Activated CD4-positive, alpha-beta T cell treated with anti-CD3 and anti-CD28 coated beads, Interleukin-2, amount 10 ng/mL, durations not matched to agents 7 days and 5 days (primary cell): ENCODE measurements around the gene FGF9. TPM values are rescaled to one million over a fixed set of nuclear protein-coding genes. Genes with fewer than 3 reads are reported as not detected.

Experiments used
- CTCF ChIA-PET: fragments of 350-600 bp; sonication (Branson Sonifier 250); formaldehyde crosslinking; loops from one replicate; lab custom pipeline; 2021; ENCODE audit warnings: antibody characterized with exemption; lab: Charles Lee
- POLR2A ChIA-PET: fragments of 350-600 bp; sonication (Branson Sonifier 250); formaldehyde crosslinking; loops from one replicate; lab custom pipeline; 2021; ENCODE audit warnings: antibody characterized with exemption; lab: Charles Lee
- DNase-seq: peaks from one replicate; pipeline ENCODE4 v3.0.0-alpha.2; 2020
- H3K27ac Mint-ChIP-seq: one replicate; pipeline ENCODE4 v1.8.0; 2021; ENCODE audit warnings: mild to moderate bottlenecking, moderate library complexity, mixed read lengths
- H3K27me3 Mint-ChIP-seq: one replicate; pipeline ENCODE4 v1.8.0; 2021; ENCODE audit warnings: mixed read lengths
- H3K36me3 Mint-ChIP-seq: one replicate; pipeline ENCODE4 v1.8.0; 2021; ENCODE audit warnings: low read depth, mixed read lengths
- H3K4me1 Mint-ChIP-seq: one replicate; pipeline ENCODE4 v1.8.0; 2021; ENCODE audit warnings: mixed read lengths
- H3K4me3 Mint-ChIP-seq: one replicate; pipeline ENCODE4 v1.8.0; 2021; ENCODE audit warnings: mild to moderate bottlenecking, moderate library complexity, mixed read lengths
- H3K9me3 Mint-ChIP-seq: one replicate; pipeline ENCODE4 v1.8.0; 2021; ENCODE audit warnings: mixed read lengths
- total RNA-seq, 2 experiments: library from RNA; stranded (reverse); gene quantifications; one replicate each; pipeline ENCODE4 v1.2.3, GENCODE V29; 2021

Gene FGF9
- total RNA-seq, 2 experiments from 2014 or later = 0.04 TPM; not detected in 1

DNA sequence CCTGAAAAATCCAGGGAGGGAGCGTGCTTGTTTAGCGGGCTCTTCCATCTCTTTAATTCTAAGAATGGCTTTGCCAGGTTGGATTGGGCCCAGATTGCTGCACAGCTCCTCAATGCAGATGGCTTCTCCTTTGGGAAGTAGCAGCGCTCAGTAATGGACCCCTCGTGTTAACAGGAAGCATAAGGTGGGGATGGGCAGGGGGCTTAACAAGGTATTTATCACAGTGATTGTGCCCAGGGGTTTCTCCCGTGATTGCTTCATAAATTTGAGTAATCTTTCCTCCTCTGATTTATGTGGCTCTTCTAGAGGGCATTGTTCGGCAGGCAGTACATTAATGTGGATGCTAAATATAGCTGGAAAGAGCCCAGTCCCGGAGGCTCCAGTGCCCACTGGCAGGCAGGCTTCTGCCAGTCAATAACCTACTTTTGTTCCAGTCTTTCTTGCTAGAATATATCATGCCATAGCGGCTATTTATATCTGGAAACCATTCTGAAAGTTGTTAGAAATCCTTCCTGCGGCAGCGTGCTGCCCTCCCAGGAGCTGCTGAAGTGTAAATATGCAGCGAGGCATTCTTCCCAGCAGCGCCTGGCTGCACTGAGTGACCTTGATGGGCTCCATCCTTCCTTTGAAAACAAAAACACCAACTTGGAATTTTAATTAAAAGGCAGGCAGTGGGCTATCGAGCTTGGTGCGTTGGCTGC is 65.0 kb downstream of the FGF9 start:
- H3K36me3 Mint-ChIP-seq = no peaks in the 10 kb centered on the region
- CTCF ChIA-PET = interaction anchor here (0.6 kb wide), 1 partner anchor 68 kb away, joined by 3 read pairs; no protein-coding TSS in a partner anchor

GRCh38 chr13:21736926-21737325 is 66.1 kb downstream of the FGF9 start:
- CTCF ChIA-PET = no interaction called here
- Mint-ChIP-seq H3K9me3 (no peaks in the 10 kb centered on the region), H3K36me3 (no peaks in the 10 kb centered on the region)

More for the DNA sequence above, 65.0 kb downstream of the FGF9 start:
- Mint-ChIP-seq H3K27me3 (peaks cover 3% of the 10 kb centered on the region), H3K4me3 (no peak overlapping the region), H3K27ac (no peak overlapping the region), H3K9me3 (no peaks in the 10 kb centered on the region), H3K4me1 (no peaks in the 10 kb centered on the region)
- POLR2A ChIA-PET = no interaction called here
- DNase-seq = no peak

DNA sequence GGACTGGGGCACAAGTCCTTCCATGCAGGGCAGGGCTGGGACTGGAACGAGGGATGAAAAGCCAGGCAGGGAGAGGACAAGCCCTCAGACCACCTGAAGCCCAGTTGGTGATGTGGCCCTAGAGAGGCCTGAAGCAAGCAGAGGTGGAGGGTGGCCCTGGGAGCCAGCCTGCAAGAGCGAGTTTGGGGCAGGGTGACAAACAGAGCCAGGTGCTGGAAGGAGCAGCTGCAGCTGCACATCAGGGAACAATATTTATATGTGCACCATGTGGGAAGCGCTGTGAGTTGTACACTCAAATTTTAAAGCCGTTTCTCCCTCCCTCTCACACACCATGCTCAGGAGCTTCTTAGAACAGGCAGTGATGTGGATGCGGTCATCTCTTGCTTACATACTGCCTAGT is 67.8 kb downstream of the FGF9 start:
- CTCF ChIA-PET = no interaction called here
- no peak overlapping the region for H3K4me3 Mint-ChIP-seq

More at GRCh38 chr13:21736926-21737325, 66.1 kb downstream of the FGF9 start:
- H3K27me3 Mint-ChIP-seq = peaks cover 3% of the 10 kb centered on the region
- no peak for DNase-seq
- no peak overlapping the region for H3K27ac Mint-ChIP-seq
- H3K4me1 Mint-ChIP-seq = no peaks in the 10 kb centered on the region
- POLR2A ChIA-PET = no interaction called here
- no peak overlapping the region for H3K4me3 Mint-ChIP-seq

GRCh38 chr13:21739771-21740170 is 68.9 kb downstream of the FGF9 start:
- H3K27me3 Mint-ChIP-seq = peaks cover 3% of the 10 kb centered on the region
- no peak overlapping the region for H3K27ac Mint-ChIP-seq
- no peak overlapping the region for H3K4me3 Mint-ChIP-seq
- ChIA-PET CTCF (no interaction called here), POLR2A (no interaction called here)
- H3K9me3 Mint-ChIP-seq = no peaks in the 10 kb centered on the region
- H3K36me3 Mint-ChIP-seq = no peaks in the 10 kb centered on the region
- DNase-seq = no peak
- no peaks in the 10 kb centered on the region for H3K4me1 Mint-ChIP-seq

More for the DNA sequence above, 67.8 kb downstream of the FGF9 start:
- H3K36me3 Mint-ChIP-seq = no peaks in the 10 kb centered on the region
- H3K27ac Mint-ChIP-seq = no peak overlapping the region
- POLR2A ChIA-PET = no interaction called here
- H3K27me3 Mint-ChIP-seq = peaks cover 3% of the 10 kb centered on the region
- no peak for DNase-seq
- no peaks in the 10 kb centered on the region for H3K4me1 Mint-ChIP-seq
- no peaks in the 10 kb centered on the region for H3K9me3 Mint-ChIP-seq

DNA sequence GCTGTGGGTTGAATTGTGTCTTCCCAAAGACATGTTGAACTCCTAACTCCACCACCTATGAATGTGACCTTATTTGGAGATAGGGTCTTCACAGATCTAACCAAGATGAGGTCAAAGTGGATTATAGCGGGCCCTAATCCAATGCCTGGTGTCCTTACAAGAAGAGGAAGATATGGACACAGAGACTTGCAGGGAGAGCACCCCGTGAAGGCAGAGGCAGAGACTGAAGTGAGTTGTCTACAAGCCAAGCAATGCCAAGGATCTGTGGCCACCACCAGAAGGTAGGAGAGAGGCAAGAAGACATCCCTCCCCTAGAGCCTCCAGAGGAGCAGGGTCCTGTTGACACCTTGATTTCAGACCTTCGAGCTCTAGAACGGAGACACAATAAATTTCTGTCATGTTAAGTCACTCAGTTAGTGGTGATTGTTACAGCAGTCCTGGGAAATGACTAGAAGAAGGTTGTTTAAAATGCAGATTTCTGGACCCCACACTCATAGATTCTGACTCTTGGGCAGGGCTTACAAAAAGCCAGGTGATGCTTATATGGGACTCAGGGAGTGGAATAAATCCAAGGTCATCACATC is 70.6 kb downstream of the FGF9 start:
- Mint-ChIP-seq H3K9me3 (no peaks in the 10 kb centered on the region), H3K36me3 (no peaks in the 10 kb centered on the region), H3K4me3 (no peak overlapping the region), H3K27me3 (peaks cover 2% of the 10 kb centered on the region), H3K27ac (no peak overlapping the region), H3K4me1 (no peaks in the 10 kb centered on the region)
- DNase-seq = no peak
- CTCF ChIA-PET = no interaction called here
- POLR2A ChIA-PET = no interaction called here

DNA sequence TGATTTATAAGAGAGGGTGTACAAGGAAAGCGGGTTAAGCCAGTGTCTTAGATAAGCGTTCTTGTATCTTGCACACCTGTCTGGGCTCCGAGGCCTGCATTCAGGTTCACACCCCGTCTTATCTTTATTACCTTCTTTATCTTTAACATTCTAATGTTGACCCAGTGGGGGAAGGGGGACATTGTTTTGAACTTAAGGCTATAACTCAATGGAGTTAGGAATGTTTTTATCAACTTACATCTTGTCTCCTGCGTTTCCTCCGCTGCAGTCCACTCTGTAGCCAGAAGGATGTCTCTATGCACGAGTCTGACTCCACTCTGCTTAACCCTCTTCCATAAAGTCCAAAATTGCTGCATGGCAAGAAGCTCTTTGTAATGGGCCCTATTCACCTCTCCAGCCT is 71.2 kb downstream of the FGF9 start:
- no peaks in the 10 kb centered on the region for H3K9me3 Mint-ChIP-seq
- H3K4me3 Mint-ChIP-seq = no peak overlapping the region
- no peaks in the 10 kb centered on the region for H3K4me1 Mint-ChIP-seq
- ChIA-PET CTCF (no interaction called here), POLR2A (no interaction called here)
- no peak overlapping the region for H3K27ac Mint-ChIP-seq
- no peak for DNase-seq
- H3K36me3 Mint-ChIP-seq = no peaks in the 10 kb centered on the region
- peaks cover 4% of the 10 kb centered on the region for H3K27me3 Mint-ChIP-seq

GRCh38 chr13:21744149-21744548 is 73.3 kb downstream of the FGF9 start:
- H3K27me3 Mint-ChIP-seq = peaks cover 4% of the 10 kb centered on the region
- no peak overlapping the region for H3K4me3 Mint-ChIP-seq
- ChIA-PET POLR2A (no interaction called here), CTCF (no interaction called here)
- no peaks in the 10 kb centered on the region for H3K4me1 Mint-ChIP-seq
- DNase-seq = no peak
- no peak overlapping the region for H3K27ac Mint-ChIP-seq
- H3K9me3 Mint-ChIP-seq = no peaks in the 10 kb centered on the region
- no peaks in the 10 kb centered on the region for H3K36me3 Mint-ChIP-seq

- H3K27me3 Mint-ChIP-seq = peaks cover 4% of the 10 kb centered on the region
- ChIA-PET POLR2A (no interaction called here), CTCF (no interaction called here)
- H3K36me3 Mint-ChIP-seq = no peaks in the 10 kb centered on the region
- H3K9me3 Mint-ChIP-seq = peaks cover 2% of the 10 kb centered on the region
- DNase-seq = no peak
- no peak overlapping the region for H3K27ac Mint-ChIP-seq
- H3K4me1 Mint-ChIP-seq = no peaks in the 10 kb centered on the region
- H3K4me3 Mint-ChIP-seq = no peak overlapping the region
These were observed 74.4 kb downstream of the FGF9 start for GRCh38 chr13:21745307-21745706.

DNA sequence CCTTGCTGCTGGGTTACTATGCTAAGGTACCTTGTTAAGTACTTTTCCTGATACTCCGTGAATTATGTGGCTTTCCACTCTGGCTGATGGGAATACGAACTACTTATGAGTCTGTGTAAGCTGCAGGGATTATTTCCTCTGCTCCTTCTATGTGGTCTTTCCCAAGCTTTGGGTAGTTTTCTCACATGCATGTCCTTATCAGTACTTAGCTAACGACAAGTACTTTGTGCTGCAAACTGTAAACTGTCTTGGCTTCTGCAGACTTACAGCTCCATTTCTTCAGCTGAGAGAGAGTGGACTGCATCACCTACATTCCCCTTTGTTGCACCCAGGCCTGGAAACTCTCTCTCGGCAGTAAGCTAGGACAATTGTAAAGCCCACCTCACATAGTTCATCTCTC is 76.6 kb downstream of the FGF9 start:
- CTCF ChIA-PET = no interaction called here
- no peak overlapping the region for H3K27ac Mint-ChIP-seq

DNA sequence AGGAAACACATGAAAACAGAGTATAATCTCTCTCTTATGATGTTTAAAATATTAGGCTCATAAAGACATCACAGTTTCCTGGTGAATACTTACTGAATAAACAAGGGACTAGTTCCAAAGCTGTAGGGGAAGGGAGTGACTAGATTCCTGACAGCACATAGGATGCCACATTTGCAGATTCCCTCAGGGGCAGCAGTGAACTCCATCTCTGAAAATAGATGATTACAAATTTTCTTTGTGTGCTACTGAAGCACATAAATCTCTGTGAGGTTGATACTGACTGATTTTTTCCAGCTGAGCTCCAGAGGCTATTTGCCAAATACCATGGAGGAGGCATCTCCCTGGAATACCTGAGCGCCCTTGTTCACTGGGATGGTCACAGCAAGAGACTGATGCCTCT is 77.3 kb downstream of the FGF9 start:
- Mint-ChIP-seq H3K36me3 (no peaks in the 10 kb centered on the region), H3K27ac (no peak overlapping the region), H3K9me3 (peaks cover 2% of the 10 kb centered on the region), H3K4me3 (no peak overlapping the region), H3K27me3 (peaks cover 4% of the 10 kb centered on the region), H3K4me1 (no peaks in the 10 kb centered on the region)
- DNase-seq = no peak
- ChIA-PET CTCF (interaction anchor here (0.6 kb wide), 1 partner anchor 1625 kb away, joined by 3 read pairs; no protein-coding TSS in a partner anchor), POLR2A (no interaction called here)

More for the DNA sequence above, 76.6 kb downstream of the FGF9 start:
- no peak for DNase-seq
- peaks cover 2% of the 10 kb centered on the region for H3K9me3 Mint-ChIP-seq
- H3K27me3 Mint-ChIP-seq = peaks cover 4% of the 10 kb centered on the region
- POLR2A ChIA-PET = no interaction called here
- no peaks in the 10 kb centered on the region for H3K4me1 Mint-ChIP-seq
- no peaks in the 10 kb centered on the region for H3K36me3 Mint-ChIP-seq
- no peak overlapping the region for H3K4me3 Mint-ChIP-seq

DNA sequence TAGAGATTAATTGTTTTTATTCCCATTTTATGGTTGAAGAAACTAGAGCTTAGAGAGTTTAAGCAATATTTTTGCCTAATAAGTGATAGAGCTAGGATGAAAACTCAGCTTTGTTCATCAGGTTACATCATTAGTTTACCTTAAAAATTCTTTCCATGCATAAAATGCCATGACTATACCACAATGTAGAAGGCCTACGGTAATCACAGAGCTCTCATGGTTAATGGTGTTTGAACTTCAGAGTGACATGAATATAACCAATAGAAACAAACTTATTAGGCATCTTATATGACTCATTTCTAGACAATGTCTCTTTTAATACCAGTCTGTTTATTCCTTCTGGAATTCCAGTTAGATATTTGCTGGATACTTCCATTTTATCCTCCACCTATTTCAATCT is 78.5 kb downstream of the FGF9 start:
- Mint-ChIP-seq H3K27me3 (peaks cover 4% of the 10 kb centered on the region), H3K4me1 (no peaks in the 10 kb centered on the region), H3K36me3 (no peaks in the 10 kb centered on the region), H3K4me3 (no peak overlapping the region), H3K9me3 (peaks cover 2% of the 10 kb centered on the region), H3K27ac (no peak overlapping the region)
- ChIA-PET CTCF (no interaction called here), POLR2A (no interaction called here)
- DNase-seq = no peak

DNA sequence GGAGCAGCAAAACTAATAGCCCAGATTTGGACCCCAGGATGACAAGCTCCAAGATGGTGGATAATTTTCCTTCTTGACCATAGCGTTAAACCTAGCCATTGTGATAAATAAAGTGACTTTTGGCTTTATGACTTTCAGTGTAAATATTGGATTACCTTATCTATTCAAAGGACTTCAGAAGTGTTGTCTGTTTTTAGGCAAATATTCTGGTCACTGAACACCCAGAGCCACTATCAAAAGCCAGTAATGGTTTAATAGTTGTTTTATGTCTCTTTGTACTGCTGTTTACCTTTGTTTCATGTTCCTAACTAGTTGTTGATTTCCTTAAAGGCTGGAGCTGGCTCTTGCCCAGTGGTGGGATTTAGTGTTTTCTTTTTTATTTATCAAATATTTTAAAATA is 81.6 kb downstream of the FGF9 start:
- CTCF ChIA-PET = no interaction called here
- no peaks in the 10 kb centered on the region for H3K36me3 Mint-ChIP-seq
- POLR2A ChIA-PET = no interaction called here
- peaks cover 2% of the 10 kb centered on the region for H3K9me3 Mint-ChIP-seq
- H3K4me3 Mint-ChIP-seq = no peak overlapping the region
- H3K4me1 Mint-ChIP-seq = no peaks in the 10 kb centered on the region
- H3K27ac Mint-ChIP-seq = no peak overlapping the region
- DNase-seq = no peak
- no peaks in the 10 kb centered on the region for H3K27me3 Mint-ChIP-seq

DNA sequence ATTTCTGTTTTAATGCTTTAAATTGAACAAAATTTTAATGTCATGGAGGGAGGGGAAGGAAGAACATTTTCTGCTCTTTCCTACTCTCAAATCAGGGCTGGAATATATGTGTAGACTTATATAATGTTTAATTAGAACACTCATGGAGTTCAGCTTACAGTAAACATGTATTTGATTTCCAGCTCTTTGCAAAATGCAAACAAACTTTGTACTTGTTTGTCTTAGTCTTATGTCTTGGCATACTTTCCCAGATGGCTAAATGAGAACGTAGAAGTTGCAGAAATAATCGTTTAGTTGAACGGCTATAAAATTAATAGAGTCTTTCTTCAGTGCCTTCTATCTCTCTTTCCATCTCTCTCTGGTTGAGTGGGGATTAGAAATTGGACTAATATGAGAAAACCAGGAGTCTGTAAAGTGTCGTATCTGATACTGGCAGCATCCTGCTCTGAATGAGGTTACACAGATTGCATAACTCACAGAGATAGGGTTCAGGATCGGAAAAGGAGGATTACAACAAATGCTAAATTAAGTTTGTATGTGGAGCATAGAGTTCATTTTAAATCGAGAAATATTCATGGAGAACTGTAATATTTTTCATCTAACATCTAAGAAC is 82.3 kb downstream of the FGF9 start:
- H3K4me1 Mint-ChIP-seq = no peaks in the 10 kb centered on the region
- no peaks in the 10 kb centered on the region for H3K36me3 Mint-ChIP-seq
- no peak overlapping the region for H3K27ac Mint-ChIP-seq
- ChIA-PET CTCF (no interaction called here), POLR2A (no interaction called here)
- peaks cover 2% of the 10 kb centered on the region for H3K9me3 Mint-ChIP-seq
- no peak overlapping the region for H3K4me3 Mint-ChIP-seq
- no peaks in the 10 kb centered on the region for H3K27me3 Mint-ChIP-seq
- DNase-seq = no peak
